GM18909 (cell line): ENCODE results near the gene GPR162.
A peak's percentile ranks its signal among the peaks of the same experiment; 100 is the strongest.
"Not testable (repeated sequence)": the region's sequence is repeated elsewhere in the genome, so short reads cannot be mapped to it uniquely, and the experiment has no call there.

Experiments
- ATAC-seq: cut with Tn5 transposase; IDR thresholded peaks from one replicate; pipeline ENCODE4 v1.9.1; 2021; ENCODE audit warnings: mild to moderate bottlenecking; ENCODE audit not compliant: unreplicated experiment, poor library complexity

GPR162 gene

GRCh38 chr12:6851921-6852650, 30.5 kb downstream of the GPR162 start, which contains the start of gene USP5:
TSS of gene USP5 (plus strand) at chr12:6852150. CDS start at chr12:6852180, 30 bp downstream.
- peak; percentile 79 for ATAC-seq

- ATAC-seq: no peak
Measured at GRCh38 chr12:6852651-6853354, 31.2 kb downstream of the GPR162 start.

GRCh38 chr12:6853626-6854025, 32.0 kb downstream of the GPR162 start:
- no peak for ATAC-seq

- ATAC-seq: no peak
Measured at GRCh38 chr12:6854036-6854435, 32.4 kb downstream of the GPR162 start.

GRCh38 chr12:6855322-6855721, 33.7 kb downstream of the GPR162 start:
- ATAC-seq: no peak

GRCh38 chr12:6858799-6859198, 37.2 kb downstream of the GPR162 start:
- no peak for ATAC-seq

- no peak for ATAC-seq
Measured at GRCh38 chr12:6860116-6860515, 38.5 kb downstream of the GPR162 start.

GRCh38 chr12:6860942-6861341, 39.3 kb downstream of the GPR162 start:
- no peak for ATAC-seq

- no peak for ATAC-seq
Measured at GRCh38 chr12:6861391-6861790, 39.8 kb downstream of the GPR162 start.

GRCh38 chr12:6863033-6863432, 41.4 kb downstream of the GPR162 start:
- no peak for ATAC-seq

- no peak for ATAC-seq
Measured at GRCh38 chr12:6863586-6864321, 42.1 kb downstream of the GPR162 start.

GRCh38 chr12:6865307-6865706, 43.7 kb downstream of the GPR162 start:
- not testable (repeated sequence) for ATAC-seq

GRCh38 chr12:6866163-6866919, 44.7 kb downstream of the GPR162 start:
- no peak for ATAC-seq

GRCh38 chr12:6866920-6867412, 45.3 kb downstream of the GPR162 start:
- ATAC-seq: peak; percentile 2

GRCh38 chr12:6867413-6868210, 46.0 kb downstream of the GPR162 start, which contains the start of gene TPI1:
TSS of gene TPI1 (plus strand) at chr12:6867531. CDS start at chr12:6867567, 36 bp downstream.
- ATAC-seq: peak; percentile 66

GRCh38 chr12:6868211-6869048, 46.8 kb downstream of the GPR162 start:
- ATAC-seq: no peak

- no peak for ATAC-seq
Measured at GRCh38 chr12:6869049-6870021, 47.7 kb downstream of the GPR162 start.
